HL-60/S4 treated with retinoic acid at 250 ng/mL for 4 days and 3 days (cell line): Measurements from ENCODE around the gene PRKCA.

Experiments used
- in situ Hi-C: fragments of 300-500 bp; cut with MboI; formaldehyde crosslinking; loops from 2 replicates; pipeline ENCODE4 v1.7.0; 2022; ENCODE audit warnings: low sequenced_read_pairs

PRKCA gene

DNA sequence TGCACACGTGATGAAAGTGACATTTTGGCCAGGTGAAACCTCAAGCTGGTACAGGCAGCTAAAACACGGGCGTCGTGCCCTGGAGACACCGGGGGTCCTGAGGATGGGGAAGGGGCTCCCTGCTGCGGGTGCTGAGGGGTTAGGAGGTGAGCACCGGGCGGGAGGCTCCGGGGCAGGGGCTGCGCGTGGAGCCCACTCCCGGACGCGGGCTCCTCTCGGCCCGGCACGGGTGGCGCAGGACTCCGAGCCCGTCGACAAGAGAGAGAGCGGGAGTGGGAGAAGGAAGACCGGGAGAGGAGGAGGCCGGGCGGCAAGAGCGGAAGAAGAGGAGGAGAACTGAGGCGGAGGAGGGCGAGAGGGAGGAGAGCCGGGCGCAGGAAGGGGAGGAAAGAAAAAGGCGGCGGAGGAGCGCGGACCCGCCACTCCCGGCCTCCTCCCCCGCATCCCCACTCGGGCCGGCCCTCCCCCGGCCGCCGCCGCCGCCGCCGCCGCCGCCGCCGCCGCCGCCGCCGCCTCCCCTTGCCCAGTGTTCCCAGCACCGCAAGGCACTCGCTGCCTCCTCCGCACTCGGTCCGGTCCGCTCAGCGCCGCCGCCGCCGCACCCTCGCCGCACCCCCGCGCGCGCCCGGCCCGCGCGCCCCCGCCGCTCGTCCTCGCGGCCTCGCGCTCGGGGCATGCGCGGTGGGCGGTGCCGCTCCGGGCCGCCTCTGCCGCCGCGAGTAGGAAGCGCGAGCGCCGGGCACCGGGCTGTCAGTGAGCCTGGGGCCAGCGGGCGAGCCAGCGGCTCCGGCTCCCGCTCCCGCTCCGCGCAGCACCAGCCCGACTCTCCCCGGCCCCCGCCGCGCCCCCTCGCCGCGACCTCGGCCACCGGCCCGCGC, at the start of gene PRKCA:
TSS of gene PRKCA (plus strand) at position 750 of the 878 bp plus-strand sequence.
- in situ Hi-C loops, result no loop called here

DNA sequence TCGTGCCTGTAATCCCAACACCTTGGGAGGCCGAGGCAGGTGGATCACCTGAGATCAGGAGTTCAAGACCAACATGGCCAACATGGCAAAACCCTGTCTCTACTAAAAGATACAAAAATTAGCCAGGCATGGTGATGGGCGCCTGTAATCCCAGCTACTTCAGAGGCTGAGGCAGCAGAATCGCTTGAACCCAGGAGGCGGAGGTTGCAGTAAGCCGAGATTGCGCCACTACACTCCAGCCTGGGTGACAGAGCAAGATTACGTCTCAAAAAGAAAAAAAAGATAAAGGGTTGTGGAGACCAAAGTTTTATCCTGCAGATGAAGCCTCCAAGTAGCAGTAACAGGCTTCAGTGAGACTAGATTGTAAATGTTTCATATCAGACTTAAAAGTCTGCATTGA, 49.0 kb upstream of the PRKCA start:
- in situ Hi-C loops, result loop anchor here (25.0 kb wide), 1 partner anchor 309 kb away; no protein-coding TSS in a partner anchor

DNA sequence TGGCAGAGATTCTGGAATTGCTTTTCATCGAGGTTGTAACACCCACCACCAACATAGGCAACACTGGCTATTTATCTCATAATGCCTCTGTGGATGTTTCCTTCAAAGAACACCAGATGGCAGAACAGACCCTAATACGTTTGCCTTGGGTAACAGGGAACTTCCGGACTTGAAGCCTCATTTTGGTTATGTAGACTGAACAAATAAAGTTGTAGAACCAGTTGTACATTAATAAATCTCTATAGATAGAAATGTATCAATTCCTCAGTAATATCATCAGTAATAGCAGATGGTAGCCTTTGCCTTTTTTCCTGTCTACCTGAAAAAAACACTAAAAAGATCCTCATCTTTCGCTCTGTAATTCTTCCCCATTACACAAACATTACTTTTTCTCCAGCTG, 47.3 kb upstream of the PRKCA start:
- in situ Hi-C loops, result loop anchor here (25.0 kb wide), 1 partner anchor 307 kb away; no protein-coding TSS in a partner anchor

DNA sequence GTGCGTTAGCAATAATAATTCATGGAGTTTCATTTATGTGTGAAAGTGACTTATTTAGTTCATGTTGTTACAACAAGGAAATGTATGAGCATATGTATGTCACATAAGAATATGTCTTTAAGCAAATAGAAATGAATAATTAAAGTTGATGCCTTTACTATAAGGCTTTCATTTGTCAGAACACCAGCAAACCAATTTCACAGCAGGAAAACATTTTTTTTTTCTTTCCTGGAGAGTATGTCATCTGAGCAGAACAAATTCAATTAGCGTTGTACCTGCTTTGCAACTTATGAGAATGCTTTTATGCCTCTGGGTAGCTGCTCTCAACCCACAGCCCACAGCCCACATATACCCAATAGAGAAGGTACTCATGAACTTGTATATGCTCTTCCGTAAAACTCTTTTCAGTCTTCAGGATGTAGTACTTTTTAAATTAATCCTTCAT, 46.9 kb upstream of the PRKCA start:
- in situ Hi-C loops, result loop anchor here (25.0 kb wide), 1 partner anchor 307 kb away; no protein-coding TSS in a partner anchor

DNA sequence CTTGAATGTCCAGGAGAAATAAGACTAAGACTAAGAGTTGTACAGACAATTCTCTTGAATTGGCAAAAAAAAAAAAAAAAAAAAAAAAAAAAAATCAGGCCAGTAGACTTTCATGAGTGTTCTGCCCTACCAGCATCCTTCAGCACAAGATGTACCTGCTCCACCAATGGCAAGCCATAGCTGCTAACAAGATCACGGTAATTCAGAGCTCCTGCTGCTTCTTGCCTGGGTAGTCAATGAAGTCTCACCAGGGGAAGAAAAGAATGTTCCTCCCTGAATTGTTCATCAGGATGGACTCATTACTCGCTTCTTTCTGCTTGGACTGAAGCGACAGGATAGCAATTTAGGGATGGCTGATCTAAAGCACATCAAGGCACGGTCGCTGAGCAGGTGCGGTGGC, 42.1 kb upstream of the PRKCA start:
- in situ Hi-C loops, result loop anchor here (25.0 kb wide), 1 partner anchor 302 kb away; no protein-coding TSS in a partner anchor

DNA sequence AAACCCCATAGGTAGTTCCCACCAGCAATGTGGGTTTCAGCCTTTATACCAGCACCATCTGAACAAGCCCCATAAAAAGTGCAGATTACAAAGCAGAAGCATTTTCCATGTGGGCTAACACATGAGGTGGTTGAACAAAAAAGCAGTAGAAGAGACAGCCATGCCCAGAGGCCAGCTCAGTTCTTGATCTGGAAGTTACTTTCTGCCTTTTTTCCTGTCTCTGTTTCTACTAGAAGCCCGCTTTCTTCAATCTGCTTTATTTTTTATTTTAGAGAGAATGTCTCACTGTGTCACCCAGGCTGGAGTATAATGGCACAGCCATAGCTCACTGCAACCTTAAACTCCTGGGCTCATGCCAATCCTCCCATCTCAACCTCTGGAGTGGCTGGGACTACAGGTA, 41.7 kb upstream of the PRKCA start:
- in situ Hi-C loops, result loop anchor here (25.0 kb wide), 1 partner anchor 302 kb away; no protein-coding TSS in a partner anchor

DNA sequence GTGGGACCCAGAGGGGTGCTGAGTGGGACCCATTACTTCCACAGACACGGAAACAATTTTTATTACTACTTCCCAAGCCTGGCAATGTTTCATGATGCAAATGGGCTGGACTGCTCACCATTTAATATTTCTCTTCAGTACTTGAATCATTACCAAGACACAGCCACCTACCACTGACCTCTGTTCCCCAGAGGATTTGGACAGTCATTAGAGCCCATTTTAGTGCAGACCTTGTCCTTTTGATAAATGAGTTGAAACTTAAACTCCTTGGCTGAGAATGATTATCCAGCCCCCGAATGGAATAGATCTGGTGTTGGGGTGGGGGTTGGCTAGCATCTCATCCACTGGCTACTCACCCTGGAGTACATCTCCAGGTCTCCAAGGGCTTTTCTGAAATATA, 39.6 kb upstream of the PRKCA start:
- in situ Hi-C loops, result loop anchor here (25.0 kb wide), 1 partner anchor 300 kb away; no protein-coding TSS in a partner anchor

DNA sequence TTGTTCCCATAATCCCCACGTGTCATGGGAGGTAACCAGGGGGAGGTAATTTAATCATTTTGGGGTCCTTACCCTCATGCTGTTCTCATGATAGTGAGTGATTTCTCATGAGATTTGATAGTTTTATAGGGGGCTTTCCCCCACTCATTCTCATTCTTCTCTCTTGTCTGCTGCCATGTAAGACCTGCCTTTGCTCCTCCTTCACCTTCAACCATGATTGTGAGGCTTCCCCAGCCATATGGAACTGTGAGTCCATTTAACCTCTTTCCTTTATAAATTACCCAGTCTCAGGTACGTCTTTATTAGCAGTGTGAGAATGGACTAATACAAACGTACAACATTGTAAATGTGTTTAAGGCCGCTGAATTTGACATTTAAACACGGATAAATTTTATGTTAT, 37.7 kb upstream of the PRKCA start:
- in situ Hi-C loops, result loop anchor here (25.0 kb wide), 1 partner anchor 298 kb away; no protein-coding TSS in a partner anchor

DNA sequence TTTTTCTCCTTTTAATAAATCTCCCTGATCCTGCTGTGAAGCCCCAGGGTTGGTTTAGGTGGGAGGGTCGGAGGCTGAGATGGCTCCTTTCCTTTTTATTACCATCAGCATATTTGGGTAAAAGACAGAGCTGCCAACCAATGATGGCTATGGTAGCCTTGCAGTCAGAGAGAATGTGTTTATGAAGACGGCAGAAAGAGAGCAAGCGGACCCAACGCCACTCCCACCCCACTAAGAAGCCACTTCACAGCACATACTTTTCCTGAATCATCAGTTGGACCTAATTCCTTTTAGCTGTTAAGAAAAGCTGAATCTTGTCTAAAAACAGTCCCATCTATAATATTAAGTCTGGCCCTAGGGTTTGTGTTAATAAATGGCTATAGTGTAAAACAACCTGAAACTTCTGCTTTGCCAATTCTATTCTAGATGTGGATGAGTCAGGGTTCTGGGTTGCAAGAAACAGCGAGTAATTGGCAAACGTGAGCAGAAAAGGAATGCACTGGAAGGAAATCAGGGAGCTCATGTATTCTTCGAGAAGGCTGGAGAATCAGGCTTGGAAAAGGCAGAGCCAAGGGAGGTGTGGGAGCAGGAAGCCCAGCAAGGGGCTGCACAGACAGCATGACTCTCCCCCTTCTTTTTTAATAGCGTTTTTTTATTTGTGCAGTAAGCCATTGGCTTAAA, 34.0 kb upstream of the PRKCA start:
- in situ Hi-C loops, result loop anchor here (25.0 kb wide), 1 partner anchor 294 kb away; no protein-coding TSS in a partner anchor

DNA sequence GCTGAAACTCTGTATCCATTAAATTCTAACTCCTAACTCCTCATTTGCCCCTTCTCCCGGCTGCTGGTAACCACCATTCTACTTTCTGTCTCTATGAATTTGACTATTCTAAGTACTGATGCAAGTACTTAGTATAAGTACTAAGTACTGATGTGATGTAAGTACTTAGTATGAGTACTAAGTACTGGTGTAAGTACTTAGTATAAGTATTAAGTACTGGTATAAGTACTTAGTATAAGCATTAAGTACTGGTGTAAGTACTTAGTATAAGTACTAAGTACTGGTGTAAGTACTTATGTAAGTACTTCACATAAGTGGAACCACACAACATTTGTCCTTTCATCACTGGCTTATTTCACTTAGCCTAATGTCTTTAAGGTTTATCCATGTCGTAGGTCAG, 32.3 kb upstream of the PRKCA start:
- in situ Hi-C loops, result loop anchor here (25.0 kb wide), 1 partner anchor 292 kb away; no protein-coding TSS in a partner anchor

DNA sequence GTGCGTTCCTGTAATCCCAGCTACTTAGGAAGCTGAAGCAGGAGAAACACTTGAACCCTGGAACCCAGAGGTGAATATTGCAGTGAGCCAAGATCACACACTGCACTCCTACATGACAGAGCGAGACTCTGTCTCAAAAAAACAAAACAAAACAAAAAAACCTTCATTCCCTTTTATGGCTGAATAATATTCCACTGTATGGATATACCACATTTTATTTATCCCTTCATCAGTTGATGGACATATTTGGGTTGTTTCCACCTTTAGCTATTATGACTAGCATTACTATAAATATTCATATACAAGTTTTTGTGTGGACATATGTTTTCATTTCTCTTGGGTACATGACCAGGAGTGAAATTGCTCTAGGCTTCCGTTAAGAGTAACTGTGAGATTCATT, 30.9 kb upstream of the PRKCA start:
- in situ Hi-C loops, result loop anchor here (25.0 kb wide), 1 partner anchor 291 kb away; no protein-coding TSS in a partner anchor

DNA sequence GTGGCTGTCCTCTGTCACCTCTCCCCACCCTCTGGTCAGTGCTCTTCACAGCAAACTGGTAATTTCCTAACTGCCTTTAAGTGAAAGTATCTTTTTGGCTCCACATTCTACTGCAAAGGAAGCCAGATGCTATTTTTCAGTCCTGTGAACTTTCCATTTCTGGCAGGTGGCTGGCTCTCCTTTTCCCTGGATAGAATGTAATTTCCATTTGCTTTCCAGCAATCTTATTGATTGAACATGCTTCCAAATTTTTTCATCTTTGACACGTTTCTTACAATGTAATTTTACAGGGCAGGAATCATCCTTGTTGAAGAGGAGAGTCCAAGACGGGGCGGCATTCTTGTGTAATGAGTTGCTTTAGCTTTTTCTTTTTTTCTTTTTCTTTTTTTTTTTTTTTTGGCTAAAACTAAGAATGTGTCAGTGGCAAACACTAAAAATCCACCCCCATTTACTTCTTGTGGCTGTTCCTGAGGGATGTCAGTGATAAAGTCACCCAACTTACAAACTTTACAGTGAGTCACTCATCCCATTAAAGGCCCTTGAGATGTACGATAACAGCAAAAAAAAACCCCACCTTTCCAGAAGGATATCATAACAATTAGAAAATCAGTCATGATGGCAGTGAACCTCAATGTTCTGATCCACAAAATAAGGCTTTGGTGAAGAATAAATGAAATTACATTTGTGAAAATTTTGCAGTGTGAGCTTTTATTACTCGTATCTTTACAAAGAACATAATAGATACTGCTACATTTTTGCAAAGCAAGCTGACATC, 29.4 kb upstream of the PRKCA start:
- in situ Hi-C loops, result loop anchor here (25.0 kb wide), 1 partner anchor 289 kb away; no protein-coding TSS in a partner anchor

DNA sequence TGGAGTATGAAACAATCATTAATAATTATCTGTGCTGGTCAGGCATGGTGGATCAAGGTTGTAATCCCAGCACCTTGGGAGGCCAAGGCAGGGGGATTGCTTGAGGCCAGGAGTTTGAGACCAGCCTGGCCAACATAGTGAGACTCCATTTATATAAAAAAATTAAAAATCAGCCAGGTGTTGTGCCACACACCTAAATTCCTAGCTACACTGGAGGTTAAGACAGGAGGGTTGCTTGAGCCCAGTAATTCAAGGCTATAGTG, 28.9 kb upstream of the PRKCA start:
- in situ Hi-C loops, result loop anchor here (25.0 kb wide), 1 partner anchor 289 kb away; no protein-coding TSS in a partner anchor

DNA sequence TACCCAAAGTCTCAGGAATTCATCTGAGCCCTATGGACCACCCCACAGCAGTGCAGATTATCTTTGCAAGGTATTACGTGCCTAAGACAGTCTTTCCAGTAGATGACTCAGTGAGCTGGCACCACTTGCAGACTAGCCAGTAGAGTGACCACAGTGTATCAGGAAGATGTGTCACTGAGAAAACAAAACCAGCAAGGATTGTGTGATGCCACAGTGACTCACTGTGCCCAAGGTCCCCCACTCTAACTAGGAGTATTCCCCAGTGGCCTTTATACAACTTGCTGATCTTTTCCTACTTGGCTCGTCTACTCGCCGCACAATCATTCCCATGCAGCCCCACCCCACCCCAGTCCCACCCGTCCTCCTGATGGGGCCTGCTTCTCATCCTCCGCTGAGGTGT, 26.8 kb upstream of the PRKCA start:
- in situ Hi-C loops, result no loop called here

DNA sequence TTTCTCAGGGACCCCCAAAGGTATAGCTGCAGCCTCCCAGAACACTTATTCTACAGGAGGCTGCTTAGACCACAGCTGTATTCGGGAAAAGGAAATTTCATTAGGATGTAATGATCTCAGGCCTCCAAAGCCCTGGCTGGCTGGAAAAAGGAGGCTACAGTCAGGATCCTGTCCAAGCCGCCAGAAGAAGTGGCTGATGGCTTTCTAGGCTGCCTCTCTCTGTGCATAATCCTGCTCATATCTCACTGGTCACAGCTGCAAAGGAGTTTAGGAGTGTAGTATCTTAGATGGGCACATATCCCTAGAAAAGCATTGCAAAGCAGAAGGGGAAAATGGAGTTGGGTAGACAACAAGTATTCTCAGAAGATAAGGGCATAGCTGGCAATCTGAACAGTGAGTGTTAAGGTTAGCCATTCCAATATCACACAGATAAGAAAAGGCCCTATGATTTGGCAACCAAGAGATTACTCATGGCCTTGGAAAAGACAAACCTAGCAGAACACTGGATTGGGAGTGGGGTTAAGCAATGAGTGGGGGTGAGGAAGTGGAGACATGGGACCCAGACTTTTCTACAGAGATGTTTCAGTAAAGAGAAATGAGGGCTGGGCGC, 26.0 kb upstream of the PRKCA start:
- in situ Hi-C loops, result no loop called here

DNA sequence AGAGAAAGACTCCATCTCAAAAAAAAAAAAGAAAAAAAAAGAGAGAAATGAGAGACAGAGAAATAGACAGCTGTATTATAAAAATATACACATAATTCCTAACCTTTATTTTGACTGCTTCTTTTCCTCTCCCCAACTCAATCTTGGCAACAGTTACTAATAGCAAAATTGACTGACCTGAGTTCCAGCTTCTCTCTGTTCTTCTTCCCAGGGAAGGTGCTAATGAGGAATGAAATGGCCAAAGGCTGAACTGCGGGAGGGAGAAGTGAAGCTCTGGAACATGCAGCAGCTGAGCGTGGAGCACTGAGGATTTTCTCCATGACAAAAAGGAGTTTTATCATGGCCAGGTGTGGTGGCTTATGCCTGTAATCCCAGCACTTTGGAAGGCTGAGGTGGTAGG, 25.2 kb upstream of the PRKCA start:
- in situ Hi-C loops, result no loop called here

DNA sequence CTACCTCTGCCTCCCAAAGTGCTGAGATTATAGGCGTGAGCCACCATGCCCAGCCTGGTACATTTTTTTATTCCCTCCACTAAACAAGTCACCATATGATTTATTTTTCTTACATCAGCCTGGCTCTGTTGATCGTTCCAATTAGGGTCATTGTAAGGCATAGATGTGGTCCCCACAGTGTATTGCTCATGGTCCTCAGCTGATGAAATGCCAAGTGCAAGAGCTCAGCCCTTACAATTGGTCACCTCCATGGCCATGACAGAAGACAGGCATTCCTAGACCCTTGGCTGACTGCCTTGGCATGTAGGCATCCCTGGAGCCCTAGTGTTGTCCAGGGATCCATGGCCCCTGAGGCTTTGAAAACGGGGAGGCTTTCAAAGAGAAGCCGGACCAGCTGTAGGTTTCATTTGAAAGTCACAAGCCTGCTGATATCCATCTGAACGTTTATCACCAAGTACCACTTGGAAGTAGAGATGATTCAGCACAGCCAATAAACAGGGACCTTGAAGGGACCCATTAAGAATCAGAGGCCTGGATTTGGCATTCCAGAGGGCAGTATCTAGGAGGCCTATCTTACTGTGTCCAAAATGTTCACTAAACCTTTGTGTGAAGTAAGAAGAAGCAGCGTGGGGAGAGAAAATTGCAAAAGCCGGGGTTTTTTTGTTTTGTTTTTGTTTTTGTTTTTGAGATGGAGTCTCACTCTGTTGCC, 20.6 kb upstream of the PRKCA start:
- in situ Hi-C loops, result no loop called here

DNA sequence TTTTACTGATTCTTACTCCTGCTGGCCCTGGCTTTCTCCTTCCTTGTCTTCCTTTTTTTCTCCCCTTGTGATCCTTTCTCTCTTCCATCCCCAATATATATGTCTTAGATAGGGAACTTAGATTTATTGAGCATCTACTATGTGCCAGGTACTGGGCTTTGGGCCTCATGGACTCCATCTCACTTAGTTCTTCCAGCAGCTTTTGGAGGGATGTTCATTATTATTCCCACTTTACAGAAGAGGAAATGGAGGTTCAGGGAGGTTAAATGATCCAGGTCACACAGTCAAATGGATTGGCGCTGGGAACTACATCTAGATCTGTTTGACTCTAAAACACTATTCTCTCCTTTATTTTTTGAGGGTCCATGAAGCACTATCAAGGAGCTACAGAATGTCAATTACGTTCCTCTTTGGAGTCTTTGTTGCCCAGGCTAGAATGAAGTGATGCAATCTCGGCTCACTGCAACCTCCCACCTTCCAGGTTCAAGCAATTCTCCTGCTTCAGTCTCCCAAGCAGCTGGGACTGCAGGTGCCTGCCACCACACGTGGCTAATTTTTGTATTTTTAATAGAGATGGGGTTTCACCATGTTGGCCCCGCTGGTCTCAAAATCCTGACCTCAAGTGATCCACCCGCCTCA, 19.0 kb upstream of the PRKCA start:
- in situ Hi-C loops, result no loop called here

DNA sequence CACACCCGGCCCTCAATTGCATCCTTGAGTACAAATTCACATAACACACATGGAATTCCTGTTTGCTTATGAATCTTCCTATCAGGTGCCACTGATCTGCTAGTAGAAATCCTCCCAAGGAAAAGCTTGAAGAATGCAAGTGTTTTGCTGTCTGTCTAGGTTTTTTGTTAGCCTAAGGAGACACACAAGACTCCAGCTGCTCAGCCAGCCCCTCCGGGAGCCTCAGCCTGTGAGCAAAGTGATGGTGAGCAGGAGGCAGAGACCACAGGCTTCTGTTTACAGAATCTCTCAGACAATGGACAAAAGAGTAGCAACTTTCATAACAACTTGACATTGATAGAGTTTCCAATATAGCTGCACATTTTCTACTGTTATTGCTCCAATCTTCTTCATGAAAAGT, 18.4 kb upstream of the PRKCA start:
- in situ Hi-C loops, result no loop called here
